LNCAP (cell line): Measurements from ENCODE around the gene SPX.

Experiments used
- CTCF ChIP-seq: fragments of 450-650 bp; IDR thresholded peaks from 2 replicates; pipeline ENCODE4 v1.5.1; 2017; ENCODE audit warnings: mild to moderate bottlenecking

Gene SPX

GRCh38 chr12:21566223-21566906, 40.3 kb downstream of the SPX start:
- TF ChIP-seq CTCF, result no peak

- no peak for TF ChIP-seq CTCF
Observed at GRCh38 chr12:21566907-21567394, 40.9 kb downstream of the SPX start.

GRCh38 chr12:21568115-21568514, 42.0 kb downstream of the SPX start:
- no peak for TF ChIP-seq CTCF

GRCh38 chr12:21571046-21571445, 45.0 kb downstream of the SPX start:
- no peak for TF ChIP-seq CTCF

GRCh38 chr12:21573733-21574358, 47.8 kb downstream of the SPX start:
- no peak for TF ChIP-seq CTCF

GRCh38 chr12:21576431-21576830, 50.3 kb downstream of the SPX start:
- no peak for TF ChIP-seq CTCF

GRCh38 chr12:21577516-21577915, 51.4 kb downstream of the SPX start:
- no peak for TF ChIP-seq CTCF
